ENCODE measurements around the gene RBM4B.
"Not testable (repeated sequence)": the region's sequence is repeated elsewhere in the genome, so short reads cannot be mapped to it uniquely, and the experiment has no call there.

The RBM4B gene

DNA sequence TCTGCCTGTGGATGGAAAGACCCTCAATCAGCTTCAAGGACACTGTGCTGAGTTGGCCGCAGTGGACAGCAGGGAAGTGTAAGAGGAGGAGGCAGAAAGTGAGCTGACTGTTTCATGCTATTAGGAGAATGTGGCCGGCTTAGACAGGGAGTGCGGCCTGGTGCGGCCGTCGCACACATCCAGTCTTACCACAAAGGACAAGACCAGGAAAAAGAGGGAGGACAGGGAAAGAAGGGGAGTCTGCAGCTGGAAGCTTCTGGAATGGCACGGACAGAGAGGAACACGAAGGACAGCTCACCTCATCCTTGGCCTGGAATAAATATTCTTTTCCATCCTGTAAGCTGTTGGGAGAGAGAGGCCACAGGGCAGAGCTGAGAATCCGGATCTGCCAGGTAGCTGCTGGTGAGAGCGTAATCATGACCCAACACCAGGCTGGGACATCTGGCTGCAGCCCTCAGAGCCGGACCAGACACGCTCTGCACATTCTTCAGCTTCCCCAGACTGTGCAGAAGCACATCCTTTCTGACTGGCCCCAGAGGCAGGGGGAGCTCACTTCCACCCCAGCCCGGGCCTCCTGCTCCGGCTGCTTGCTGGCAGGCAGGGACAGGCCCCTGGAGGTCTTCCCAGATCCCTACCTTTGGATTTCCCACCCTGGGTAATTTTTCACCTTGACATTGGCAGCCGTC is 8.6 kb upstream of the RBM4B start:
- no peak for DNase-seq

- no peak for DNase-seq
Observed at GRCh38 chr11:66685276-66686099, 7.8 kb upstream of the RBM4B start.

GRCh38 chr11:66684635-66685034 is 6.9 kb upstream of the RBM4B start:
- no peak for DNase-seq

GRCh38 chr11:66683877-66684276 is 6.2 kb upstream of the RBM4B start:
- no peak for DNase-seq

DNA sequence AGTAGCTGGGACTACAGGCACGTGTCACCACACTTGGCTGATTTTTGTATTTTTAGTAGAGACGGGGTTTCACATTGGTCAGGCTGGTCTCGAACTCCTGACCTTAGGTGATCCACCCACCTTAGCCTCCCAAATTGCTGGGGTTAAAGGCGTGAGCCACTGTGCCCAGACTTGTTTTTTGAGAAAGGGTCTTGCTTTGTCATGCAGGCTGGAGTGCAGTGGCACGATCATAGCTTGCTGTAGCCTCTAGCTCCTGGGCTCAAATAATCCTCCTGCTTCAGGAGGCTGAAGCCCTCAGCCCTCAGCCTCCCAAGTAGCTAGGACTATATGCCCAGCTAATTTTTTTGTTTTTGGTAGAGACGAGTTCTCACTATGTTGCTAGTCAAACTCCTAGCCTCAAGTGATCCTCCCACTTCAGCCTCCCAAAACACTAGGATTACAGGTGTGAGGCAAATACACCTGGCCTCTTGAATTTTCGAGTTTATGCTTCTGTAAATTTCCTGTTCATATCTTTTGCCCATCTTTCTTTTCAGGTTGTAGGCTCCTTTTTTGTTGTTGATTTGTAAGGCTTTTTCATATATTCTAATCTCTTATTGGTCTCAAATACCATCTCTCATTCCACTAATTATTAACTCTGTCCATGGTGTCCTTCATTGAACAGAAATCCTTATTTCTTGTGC is 3.4 kb upstream of the RBM4B start:
- DNase-seq = no peak

GRCh38 chr11:66676931-66677598 is 622 bp downstream of the RBM4B start:
- DNase-seq = no peak

DNA sequence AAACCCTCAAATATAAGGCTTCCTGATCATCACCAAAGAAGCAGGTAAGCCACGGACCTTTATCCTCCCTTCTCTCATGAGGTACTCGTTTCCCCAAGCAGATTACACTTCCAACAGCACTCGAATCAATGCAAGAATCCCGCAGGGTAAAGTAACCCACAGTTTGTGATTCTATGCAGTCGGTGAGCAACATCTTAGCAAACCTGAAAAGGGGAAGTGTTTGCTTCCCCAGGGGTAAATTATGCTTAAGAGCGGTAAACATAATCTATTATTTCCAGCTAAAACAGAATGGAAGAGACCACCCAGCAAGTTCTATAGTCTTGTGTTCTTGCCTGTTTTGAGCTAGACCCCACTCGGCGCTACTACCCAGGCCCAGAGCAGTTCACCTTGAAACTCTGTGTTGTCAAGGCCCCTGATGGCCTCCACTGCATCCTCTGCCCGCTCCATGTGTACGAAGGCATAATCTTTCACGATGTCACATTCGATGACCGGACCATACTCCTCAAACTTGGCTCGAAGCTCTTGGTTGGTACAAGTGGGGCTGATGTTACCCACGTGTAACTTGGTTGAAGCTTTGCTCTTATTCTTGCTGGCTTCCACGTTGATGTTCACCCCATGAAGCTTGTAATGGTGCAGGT is 1.3 kb downstream of the RBM4B start:
- DNase-seq = no peak

DNA sequence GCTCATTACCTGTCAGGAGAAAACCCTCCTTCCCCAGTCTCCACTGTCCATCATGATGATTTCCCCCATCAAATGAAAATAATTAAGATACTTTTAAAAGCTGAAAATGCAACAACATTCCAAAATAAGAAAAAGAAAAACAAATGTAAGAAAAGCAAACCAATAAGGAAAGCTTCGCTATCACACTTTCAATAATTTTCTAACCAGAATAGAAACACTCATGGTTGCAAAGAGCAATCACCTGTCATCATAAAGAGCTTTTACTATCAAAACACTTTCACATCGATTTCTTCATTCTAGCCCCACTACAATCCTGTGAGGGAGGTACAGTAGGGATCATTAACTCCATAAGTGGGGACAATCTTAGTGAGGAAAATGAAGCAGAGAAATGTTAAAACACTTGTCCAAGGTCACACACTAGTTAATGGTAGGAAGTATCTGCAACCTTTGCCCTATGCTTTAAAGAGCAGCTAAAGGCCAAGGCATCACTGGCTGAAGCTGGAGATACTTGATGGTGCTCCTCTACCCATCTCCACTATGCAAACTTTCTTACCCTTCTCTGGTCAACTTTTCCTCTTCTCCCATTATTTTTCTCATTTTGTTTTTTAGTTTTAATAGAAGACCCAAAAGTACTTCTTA is 2.6 kb downstream of the RBM4B start:
- DNase-seq = no peak

DNA sequence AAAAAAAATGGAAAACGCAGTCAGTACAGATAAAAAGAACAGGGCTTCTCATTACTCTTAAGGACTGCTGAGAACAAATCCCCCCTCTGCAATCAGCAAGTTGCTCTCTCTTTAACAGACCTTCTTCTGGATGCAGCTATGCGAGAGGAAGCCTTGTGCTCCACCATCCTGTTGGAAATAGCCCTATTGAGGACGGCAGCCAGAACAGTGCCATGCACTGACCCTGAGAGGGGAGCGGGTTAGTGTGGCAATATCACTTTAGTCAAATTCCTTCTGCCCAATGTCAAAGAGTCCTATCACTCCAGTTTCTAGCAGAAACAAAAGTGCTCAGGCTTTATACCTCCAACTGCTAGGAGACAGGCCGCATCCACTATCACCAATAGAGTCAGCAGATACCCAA is 6.9 kb downstream of the RBM4B start:
- DNase-seq = no peak

GRCh38 chr11:66665369-66665768 is 12.3 kb downstream of the RBM4B start:
- DNase-seq = no peak

DNA sequence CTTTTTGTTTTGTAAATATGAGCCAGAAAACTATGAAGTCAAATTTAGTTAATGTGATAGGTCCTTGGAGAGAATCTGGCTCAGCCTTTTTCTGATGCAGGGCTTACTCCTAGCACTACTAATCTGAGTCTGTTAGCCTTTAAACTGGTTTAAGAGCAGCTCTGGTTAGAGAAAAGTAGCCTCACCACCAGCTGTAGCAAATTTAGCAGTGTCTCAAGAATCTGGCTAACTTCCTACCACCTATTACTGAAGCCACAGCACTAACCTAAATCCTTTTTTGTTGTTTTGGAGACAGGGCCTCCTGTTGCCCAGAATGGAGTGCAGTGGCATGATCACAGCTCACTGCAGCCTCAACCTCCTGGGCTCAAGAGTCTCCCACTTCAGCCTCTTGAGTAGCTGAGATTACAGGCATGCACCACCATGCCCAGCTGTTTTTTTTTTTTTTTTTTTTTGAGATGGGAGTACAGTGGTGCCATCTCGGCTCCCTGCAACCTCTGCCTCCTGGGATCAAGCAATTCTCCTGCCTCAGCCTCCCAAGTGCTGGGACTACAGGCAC is 13.9 kb downstream of the RBM4B start:
- DNase-seq = no peak

DNA sequence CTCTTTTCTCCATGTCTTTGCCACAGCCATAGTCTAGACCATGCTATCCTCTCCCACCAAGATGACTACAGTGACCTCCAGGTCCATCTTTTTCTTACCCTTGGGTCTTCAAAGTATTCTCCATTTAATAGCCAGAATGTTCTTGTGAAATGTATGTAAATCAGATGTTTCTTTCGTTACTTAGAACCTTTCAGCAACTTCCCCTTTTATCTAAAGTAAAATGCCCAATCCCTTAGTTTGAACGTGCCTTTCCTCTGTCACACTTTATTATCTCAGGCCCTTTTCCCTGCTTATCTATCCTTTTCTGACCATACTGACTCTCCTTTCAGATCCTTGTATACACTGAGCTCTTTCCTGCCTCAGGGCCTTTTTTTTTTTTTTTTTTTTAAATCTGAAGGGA is 17.9 kb downstream of the RBM4B start:
- DNase-seq = no peak

DNA sequence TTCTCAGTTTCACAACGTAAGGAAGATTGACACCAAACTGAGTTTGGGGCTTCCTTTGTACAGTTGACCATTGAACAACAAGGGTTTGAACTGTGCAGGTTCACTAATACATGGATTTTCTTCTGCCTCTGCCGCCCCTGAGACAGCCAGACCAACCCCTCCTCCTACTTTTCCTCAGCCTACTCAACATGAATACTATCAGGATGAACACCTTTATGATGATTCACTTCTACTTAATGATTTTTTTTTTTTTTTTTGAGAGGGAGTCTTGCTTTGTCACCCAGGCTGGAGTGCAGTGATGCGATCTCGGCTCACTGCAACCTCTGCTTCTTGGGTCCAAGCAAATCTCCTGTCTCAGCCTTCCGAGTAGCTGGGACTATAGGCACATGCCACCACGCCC is 24.6 kb downstream of the RBM4B start:
- no peak for DNase-seq

- no peak for DNase-seq
Observed at GRCh38 chr11:66652651-66653050, 25.0 kb downstream of the RBM4B start.

- no peak for DNase-seq
Observed at GRCh38 chr11:66651016-66651415, 26.7 kb downstream of the RBM4B start.

DNA sequence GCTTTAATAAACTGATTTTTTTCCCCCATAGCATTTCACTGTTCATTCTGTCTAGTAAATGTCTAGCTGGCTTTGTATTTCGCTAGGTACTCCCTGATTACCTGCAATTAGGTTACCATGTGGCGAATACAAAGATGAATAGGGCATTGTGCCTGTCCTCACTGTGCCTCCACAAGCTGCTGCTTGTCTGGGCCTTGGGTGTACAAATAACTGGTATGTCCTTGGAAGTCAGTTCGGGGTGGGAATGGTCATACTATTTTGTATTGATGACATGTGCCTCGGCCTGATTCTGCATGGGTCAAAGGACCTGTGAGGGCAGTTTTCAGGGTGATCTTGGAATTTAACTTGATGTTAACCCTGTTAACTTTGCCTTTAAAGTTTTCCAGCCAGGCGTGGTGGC is 27.8 kb downstream of the RBM4B start:
- DNase-seq = no peak

DNA sequence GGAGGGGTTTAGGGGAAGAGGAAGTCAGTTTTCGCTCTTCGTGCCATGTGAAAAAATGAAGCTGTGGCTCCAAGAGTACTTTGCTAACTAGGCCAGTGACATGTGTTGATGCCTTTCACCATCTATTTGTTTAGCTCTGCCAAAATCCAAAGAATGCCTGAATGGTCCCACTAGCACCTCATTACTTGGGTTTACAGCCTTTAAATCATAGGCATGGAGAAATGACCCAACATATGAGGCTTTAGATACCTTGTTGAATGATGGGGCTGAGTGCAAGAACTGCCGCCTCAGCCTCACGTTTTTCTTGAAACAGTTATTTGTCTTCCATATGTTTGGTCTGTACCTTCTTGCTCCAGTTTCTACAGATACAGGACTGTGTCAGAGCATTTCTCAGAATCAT is 30.9 kb downstream of the RBM4B start:
- DNase-seq = no peak

DNA sequence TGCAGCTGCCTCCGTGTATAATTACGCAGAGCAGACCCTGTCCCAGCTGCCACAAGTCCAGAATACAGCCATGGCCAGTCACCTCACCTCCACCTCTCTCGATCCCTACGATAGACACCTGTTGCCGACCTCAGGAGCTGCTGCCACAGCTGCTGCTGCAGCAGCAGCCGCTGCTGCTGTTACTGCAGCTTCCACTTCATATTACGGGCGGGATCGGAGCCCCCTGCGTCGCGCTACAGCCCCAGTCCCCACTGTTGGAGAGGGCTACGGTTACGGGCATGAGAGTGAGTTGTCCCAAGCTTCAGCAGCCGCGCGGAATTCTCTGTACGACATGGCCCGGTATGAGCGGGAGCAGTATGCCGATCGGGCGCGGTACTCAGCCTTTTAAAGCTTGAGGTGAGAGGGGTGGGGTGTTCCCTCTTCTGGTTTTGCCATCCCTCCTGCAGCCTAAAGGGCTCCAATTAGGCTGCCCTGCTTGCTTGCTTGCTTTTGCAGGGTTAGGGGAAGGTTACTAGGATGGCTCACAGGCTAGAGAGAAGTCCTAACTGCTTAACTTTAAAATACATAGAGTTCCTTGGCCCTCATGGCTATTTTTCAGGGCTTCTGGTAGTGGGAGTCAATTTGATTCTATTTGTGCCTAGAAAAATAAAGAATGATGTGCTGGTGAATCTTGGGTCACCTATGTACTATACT is 33.8 kb downstream of the RBM4B start:
- no peak for DNase-seq

GRCh38 chr11:66641834-66642233 is 35.9 kb downstream of the RBM4B start:
- no peak for DNase-seq

DNA sequence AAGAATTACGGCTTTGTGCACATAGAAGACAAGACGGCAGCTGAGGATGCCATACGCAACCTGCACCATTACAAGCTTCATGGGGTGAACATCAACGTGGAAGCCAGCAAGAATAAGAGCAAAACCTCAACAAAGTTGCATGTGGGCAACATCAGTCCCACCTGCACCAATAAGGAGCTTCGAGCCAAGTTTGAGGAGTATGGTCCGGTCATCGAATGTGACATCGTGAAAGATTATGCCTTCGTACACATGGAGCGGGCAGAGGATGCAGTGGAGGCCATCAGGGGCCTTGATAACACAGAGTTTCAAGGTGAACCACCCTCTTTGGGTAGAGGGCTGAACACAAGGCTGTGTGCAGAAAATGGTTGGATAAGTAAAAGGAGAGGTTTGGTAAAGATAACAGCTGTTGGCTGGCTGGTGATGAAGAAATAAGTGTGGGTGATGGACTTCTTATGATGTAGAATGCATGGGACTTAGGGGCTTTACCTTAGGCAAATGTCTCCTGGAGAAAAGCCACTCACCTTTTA is 37.8 kb downstream of the RBM4B start:
- not testable (repeated sequence) for DNase-seq
